B cell (primary cell): ENCODE data around the gene SIK3. TPM values are rescaled to one million over a fixed set of nuclear protein-coding genes. Genes with fewer than 3 reads are reported as not detected.

Source experiments
- ATAC-seq: fragments of 200-7000 bp; cut with Tn5 transposase; one replicate; pipeline ENCODE4 v1.10.0; 2021; ENCODE audit warnings: low read depth, mild to moderate bottlenecking, moderate number of reproducible peaks, moderate library complexity
- CTCF ChIA-PET: fragments of 350-600 bp; sonication (Branson Sonifier 250); formaldehyde crosslinking; loops from one replicate; lab custom pipeline; 2021; ENCODE audit warnings: antibody characterized with exemption, inconsistent platforms; lab: Charles Lee
- POLR2A ChIA-PET: fragments of 350-600 bp; sonication (Branson Sonifier 250); formaldehyde crosslinking; loops from one replicate; lab custom pipeline; 2021; ENCODE audit warnings: antibody characterized with exemption; lab: Charles Lee
- DNase-seq: peaks from one replicate; pipeline ENCODE4 v3.0.0; 2013
- H2AFZ ChIP-seq: 2 replicates; pipeline ENCODE4 v1.6.1; 2012; ENCODE audit warnings: mild to moderate bottlenecking, low read depth, low read length; ENCODE audit not compliant: insufficient read depth, poor library complexity, severe bottlenecking
- H3K27ac ChIP-seq, 2 donors: 1 replicate in 1 of 2; 2 replicates in 1 of 2; pipeline ENCODE4 v1.5.1; 2012 to 2013; ENCODE audit warnings: low read length in 2 of 2, mild to moderate bottlenecking in 2 of 2, moderate library complexity in 1 of 2
- H3K27me3 ChIP-seq, 4 experiments: fragments of 200-600 bp in 1 of 4; sonication (generic) in 1 of 4; replicated peaks in 1 of 4; 1 replicate in 2 of 4; 2 replicates in 2 of 4; pipeline versions ENCODE4 v1.6.1 to v1.7.0; 2013 to 2016; ENCODE audit warnings: low read length in 3 of 4, mild to moderate bottlenecking in 2 of 4, mixed read lengths in 1 of 4, moderate library complexity in 1 of 4; ENCODE audit not compliant: insufficient read depth in 4 of 4, control insufficient read depth in 3 of 4; ENCODE audit errors: control extremely low read depth in 1 of 4
- H3K36me3 ChIP-seq, 2 experiments: replicated peaks in 1 of 2; 1 replicate in 1 of 2; 2 replicates in 1 of 2; pipeline versions ENCODE4 v1.6.1 to v1.7.1; 2013; ENCODE audit warnings: low read length in 1 of 2; ENCODE audit not compliant: insufficient read depth in 2 of 2, control insufficient read depth in 1 of 2; ENCODE audit errors: control extremely low read depth in 1 of 2, extremely low read depth in 1 of 2
- H3K4me1 ChIP-seq, 2 donors: fragments of 200-600 bp in 1 of 2; sonication (generic) in 1 of 2; 1 replicate in 1 of 2; 2 replicates in 1 of 2; pipeline versions ENCODE4 v1.5.1 to v1.6.1; 2013 to 2017; ENCODE audit warnings: low read length in 2 of 2; ENCODE audit not compliant: control insufficient read depth in 2 of 2, insufficient read depth in 2 of 2
- H3K4me2 ChIP-seq: replicated peaks from 2 replicates; pipeline ENCODE3; 2012; ENCODE audit warnings: mild to moderate bottlenecking, low read depth, low read length; ENCODE audit not compliant: poor library complexity, severe bottlenecking
- H3K4me3 ChIP-seq, 5 experiments: fragments of 200-600 bp in 1 of 5; sonication (generic) in 1 of 5; 1 replicate in 3 of 5; 2 replicates in 2 of 5; pipeline versions ENCODE4 v1.5.1 to v1.7.0; 2011 to 2016; ENCODE audit warnings: low read length in 4 of 5, mild to moderate bottlenecking in 4 of 5, low read depth in 2 of 5, control low read depth in 1 of 5, moderate library complexity in 1 of 5; ENCODE audit not compliant: insufficient read depth in 1 of 5; ENCODE audit errors: control extremely low read depth in 1 of 5, extremely low read depth in 1 of 5
- H3K79me2 ChIP-seq: fragments of 200-600 bp; sonication (generic); one replicate; pipeline ENCODE4 v1.6.0; 2016; ENCODE audit warnings: low read length; ENCODE audit not compliant: control insufficient read depth, insufficient read depth
- H3K9ac ChIP-seq: fragments of 200-600 bp; sonication (generic); 2 replicates; pipeline ENCODE4 v1.6.1; 2017; ENCODE audit warnings: mild to moderate bottlenecking, low read length, moderate library complexity
- H3K9me3 ChIP-seq, 3 donors: one replicate each; pipeline versions ENCODE4 v1.6.1 to v1.7.1; 2013; ENCODE audit warnings: low read length in 2 of 3; ENCODE audit not compliant: control insufficient read depth in 2 of 3, insufficient read depth in 1 of 3; ENCODE audit errors: control extremely low read depth in 1 of 3
- H4K20me1 ChIP-seq: 2 replicates; pipeline ENCODE4 v1.6.0; 2012; ENCODE audit warnings: mild to moderate bottlenecking, low read length; ENCODE audit not compliant: insufficient read depth, control insufficient read depth, poor library complexity, severe bottlenecking
- H3K27ac Mint-ChIP-seq: one replicate; pipeline ENCODE4 v1.8.0; 2021; ENCODE audit warnings: mixed read lengths
- H3K27me3 Mint-ChIP-seq: one replicate; pipeline ENCODE4 v1.8.0; 2021; ENCODE audit warnings: mixed read lengths
- H3K4me1 Mint-ChIP-seq: one replicate; pipeline ENCODE4 v1.8.0; 2021; ENCODE audit warnings: mixed read lengths
- H3K4me3 Mint-ChIP-seq: one replicate; pipeline ENCODE4 v1.8.0; 2021; ENCODE audit warnings: mixed read lengths
- H3K9me3 Mint-ChIP-seq: one replicate; pipeline ENCODE4 v1.8.0; 2022; ENCODE audit warnings: mixed read lengths; ENCODE audit not compliant: insufficient read depth
- CTCF ChIP-seq: fragments of 200-600 bp; IDR thresholded peaks from one replicate; pipeline ENCODE4 v1.8.0; 2022; ENCODE audit warnings: antibody characterized with exemption, mild to moderate bottlenecking
- EZH2 ChIP-seq: IDR thresholded peaks from 2 replicates; pipeline ENCODE4 v1.6.1; 2012; ENCODE audit warnings: borderline replicate concordance, low read depth, mild to moderate bottlenecking, moderate library complexity, low read length; ENCODE audit not compliant: insufficient read depth, poor library complexity, severe bottlenecking
- WGBS: methylation state at CpG from one replicate; pipeline ENCODE4 v1.1.5; 2013; ENCODE audit warnings: missing lambda C conversion rate; ENCODE audit not compliant: insufficient coverage; 5-methylcytosine and 5-hydroxymethylcytosine counted together
- intact Hi-C: fragments of 100-400 bp; cut with micrococcal nuclease; formaldehyde crosslinking; loops from one replicate; pipeline ENCODE4 v1.10.0; 2022
- polyA plus RNA-seq: library from polyadenylated mRNA; depleted of rRNA; stranded (reverse); fragments of >200 nt; gene quantifications from 2 replicates; pipeline ENCODE4 v1.2.3, GENCODE V29; 2012
- total RNA-seq, 2 donors: library from RNA; stranded (reverse); fragments of 120-200 nt in 1 of 2; gene quantifications; 1 replicate in 1 of 2; 2 replicates in 1 of 2; pipeline versions ENCODE4 v1.2.3 to v1.2.4, GENCODE V29; 2013 to 2022

Gene SIK3
- total and polyA plus RNA-seq, 2 donors (not counting 1 experiment from before 2014, with no cell fraction given) = 36.5 to 180 TPM

DNA sequence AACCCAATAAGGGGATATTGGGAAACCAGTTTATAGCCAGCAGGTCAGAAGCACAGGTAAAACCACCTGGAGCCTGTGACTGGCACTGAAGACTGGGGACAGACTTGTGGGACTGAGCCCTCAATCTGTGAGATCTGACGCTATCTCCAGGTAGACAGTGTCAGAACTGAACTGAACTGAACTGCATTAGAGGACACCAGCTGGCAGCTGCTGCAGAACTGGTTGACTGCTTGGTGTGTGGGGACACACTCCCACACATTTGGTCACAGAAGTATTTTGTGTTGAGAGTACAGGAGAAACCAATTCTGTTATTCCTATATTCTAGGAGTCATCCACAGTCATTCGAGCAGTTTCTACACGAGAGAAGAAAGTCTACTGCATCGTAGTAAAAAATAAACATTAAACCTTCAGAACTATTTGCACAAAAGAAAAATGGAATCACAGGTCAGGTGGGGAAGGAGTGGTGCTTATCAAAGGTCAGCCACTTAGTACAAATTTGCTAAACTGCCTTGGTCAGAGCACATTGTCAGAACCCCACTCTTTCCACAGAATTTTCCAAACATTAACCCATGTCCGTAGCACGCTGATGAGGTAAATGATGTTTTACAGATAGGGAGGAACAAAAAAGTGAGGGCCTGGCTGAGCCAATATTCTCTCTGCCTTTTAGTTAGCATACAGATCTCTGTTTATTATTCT is 77.2 kb downstream of the SIK3 start:
- Mint-ChIP-seq H3K4me1 (peaks cover 67% of the 10 kb centered on the region), H3K9me3 (no peaks in the 10 kb centered on the region), H3K27ac (peak overlapping the region; percentile 71), H3K27me3 (no peaks in the 10 kb centered on the region), H3K4me3 (peak overlapping the region; percentile 65)
- Histone ChIP-seq H3K9ac (peak overlapping the region; percentile 24), H3K9me3 (peaks cover 1 to 3% (median 3%) of the 10 kb centered on the region in 3 donors), H3K27me3 (no peaks in the 10 kb centered on the region), H3K4me1 (peaks cover 64 to 70% of the 10 kb centered on the region in 2 donors), H3K4me3 (peak overlapping the region in 1 of 5 experiments; percentile 21), H3K36me3 (no peaks in the 10 kb centered on the region), H3K27ac (peak overlapping the region; percentile 77 to 80), H3K79me2 (peaks cover 99% of the 10 kb centered on the region), H4K20me1 (peaks cover 46% of the 10 kb centered on the region), H2AFZ (no peak overlapping the region), H3K4me2 (peak overlapping the region; percentile 61)
- POLR2A ChIA-PET = no interaction called here
- 36% methylated on average over 2 of the region's 6 CpGs for WGBS
- DNase-seq (peak; percentile 34), ATAC-seq (peak; percentile 31)
- intact Hi-C loops = loop anchor here (2.0 to 5.0 kb wide), 4 partner anchors 39 to 94 kb away; partner anchors contain the start of gene SIK3
- CTCF ChIA-PET = interaction anchor here (1.1 kb wide), 1 partner anchor 92 kb away, joined by 3 read pairs; no protein-coding TSS in a partner anchor
- no peak for TF ChIP-seq EZH2
- TF ChIP-seq CTCF = no peak

DNA sequence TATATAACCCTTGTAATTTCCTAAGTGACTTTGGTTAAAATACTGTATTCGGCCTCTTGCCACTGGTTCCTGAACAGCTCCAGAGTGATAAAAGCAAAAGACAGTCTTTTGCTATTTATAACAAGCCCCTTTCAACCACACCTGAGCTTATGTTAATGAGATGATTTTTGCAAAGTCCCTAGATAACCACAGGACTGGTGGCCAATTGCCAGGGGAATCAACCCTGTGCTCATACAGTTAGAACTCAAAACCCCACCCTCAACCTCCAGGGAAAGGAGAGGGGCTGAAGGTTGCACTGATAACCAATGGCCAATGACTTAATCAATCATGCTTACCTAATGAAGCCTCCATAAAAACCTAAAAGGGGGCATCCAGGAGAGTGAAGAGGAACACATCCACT is 77.9 kb downstream of the SIK3 start:
- ChIA-PET POLR2A (interaction anchor here (0.8 kb wide), 1 partner anchor 78 kb away, joined by 3 read pairs; the partner anchor contains the start of gene SIK3), CTCF (interaction anchor here (0.8 to 1.8 kb wide), 4 partner anchors 20 to 91 kb away, joined by 3 to 8 read pairs (median 4); no protein-coding TSS in a partner anchor)
- peaks cover 46% of the 10 kb centered on the region for H4K20me1 ChIP-seq
- Mint-ChIP-seq H3K4me1 (peaks cover 63% of the 10 kb centered on the region), H3K4me3 (peak overlapping the region; percentile 65), H3K9me3 (no peaks in the 10 kb centered on the region), H3K27ac (peak overlapping the region; percentile 71), H3K27me3 (no peaks in the 10 kb centered on the region)
- H3K9ac ChIP-seq = peak overlapping the region; percentile 24
- ATAC-seq (peak; percentile 81), DNase-seq (peak; percentile 70)
- no peak overlapping the region for H2AFZ ChIP-seq
- H3K79me2 ChIP-seq = peaks cover 99% of the 10 kb centered on the region
- H3K4me2 ChIP-seq = peak overlapping the region; percentile 61
- H3K4me1 ChIP-seq = peaks cover 58 to 66% of the 10 kb centered on the region in 2 donors
- H3K36me3 ChIP-seq = no peaks in the 10 kb centered on the region
- TF ChIP-seq CTCF = no peak
- TF ChIP-seq EZH2 = no peak
- peak overlapping the region in 3 of 5 experiments; percentile 3 to 21 (median 13) for H3K4me3 ChIP-seq
- intact Hi-C loops = loop anchor here (2.0 to 5.0 kb wide), 4 partner anchors 38 to 93 kb away; partner anchors contain the start of gene SIK3
- WGBS = no CpG with 5 or more reads among the region's 1 CpG
- H3K27ac ChIP-seq = peak overlapping the region; percentile 77 to 80
- no peaks in the 10 kb centered on the region for H3K27me3 ChIP-seq
- H3K9me3 ChIP-seq = peaks cover 1 to 3% (median 3%) of the 10 kb centered on the region in 3 donors
